Superior temporal gyrus (tissue), 1 donor: ENCODE results near the gene PSAPL1.
"Not testable (repeated sequence)": the region's sequence is repeated elsewhere in the genome, so short reads cannot be mapped to it uniquely, and the experiment has no call there.

Experiments
- DNase-seq: peaks from one replicate; pipeline ENCODE4 v3.0.0-alpha.2; 2016; ENCODE audit errors: extremely low spot score

Gene PSAPL1

GRCh38 chr4:7458477-7458876 lies 23.7 kb upstream of the PSAPL1 start:
- DNase-seq: no peak

GRCh38 chr4:7458066-7458425 lies 23.3 kb upstream of the PSAPL1 start:
- DNase-seq: no peak

GRCh38 chr4:7457201-7458065 lies 22.7 kb upstream of the PSAPL1 start:
- DNase-seq: no peak

DNA sequence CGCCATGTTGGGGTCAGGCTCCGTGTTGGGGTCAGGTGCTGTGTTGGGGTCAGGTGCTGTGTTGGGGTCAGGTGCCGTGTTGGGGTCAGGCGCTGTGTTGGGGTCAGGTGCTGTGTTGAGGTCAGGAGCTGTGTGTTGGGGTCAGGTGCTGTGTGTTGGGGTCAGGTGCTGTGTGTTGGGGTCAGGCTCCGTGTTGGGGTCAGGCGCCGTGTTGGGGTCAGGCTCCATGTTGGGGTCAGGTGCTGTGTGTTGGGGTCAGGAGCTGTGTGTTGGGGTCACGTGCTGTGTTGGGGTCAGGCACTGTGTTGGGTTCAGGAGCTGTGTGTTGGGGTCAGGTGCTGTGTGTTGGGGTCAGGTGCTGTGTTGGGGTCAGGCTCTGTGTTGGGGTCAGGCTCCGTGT lies 18.1 kb upstream of the PSAPL1 start:
- not testable (repeated sequence) for DNase-seq

- DNase-seq: no peak
These were observed 17.1 kb upstream of the PSAPL1 start for GRCh38 chr4:7451800-7452199.

- no peak for DNase-seq
These were observed 16.7 kb upstream of the PSAPL1 start for GRCh38 chr4:7451434-7451789.

- DNase-seq: no peak
These were observed 16.2 kb upstream of the PSAPL1 start for GRCh38 chr4:7450775-7451433.

DNA sequence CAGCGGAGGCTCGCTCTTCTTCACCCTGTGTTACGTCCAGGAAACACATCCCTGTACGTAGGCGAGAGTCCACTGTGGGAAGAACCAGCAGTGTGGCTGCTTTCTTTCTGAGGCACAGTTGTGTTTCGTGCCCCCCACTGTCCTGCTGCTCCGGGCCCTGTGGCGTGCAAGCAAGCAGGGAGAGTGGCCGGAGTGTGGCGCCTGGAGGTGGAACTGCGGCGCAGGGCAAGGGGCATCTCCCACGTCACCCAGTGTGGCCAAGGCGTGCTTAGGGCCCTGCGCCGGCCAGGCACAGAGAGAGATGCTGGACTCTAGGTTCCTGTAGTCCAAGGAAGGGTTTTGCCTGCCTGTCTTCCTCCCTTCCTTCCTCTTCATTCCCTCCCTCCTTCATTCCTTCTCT lies 13.3 kb upstream of the PSAPL1 start:
- no peak for DNase-seq

- no peak for DNase-seq
These were observed 12.5 kb upstream of the PSAPL1 start for GRCh38 chr4:7447236-7447635.

- no peak for DNase-seq
These were observed 10.0 kb upstream of the PSAPL1 start for GRCh38 chr4:7444731-7445130.

- no peak for DNase-seq
These were observed 9.6 kb upstream of the PSAPL1 start for GRCh38 chr4:7444314-7444713.

DNA sequence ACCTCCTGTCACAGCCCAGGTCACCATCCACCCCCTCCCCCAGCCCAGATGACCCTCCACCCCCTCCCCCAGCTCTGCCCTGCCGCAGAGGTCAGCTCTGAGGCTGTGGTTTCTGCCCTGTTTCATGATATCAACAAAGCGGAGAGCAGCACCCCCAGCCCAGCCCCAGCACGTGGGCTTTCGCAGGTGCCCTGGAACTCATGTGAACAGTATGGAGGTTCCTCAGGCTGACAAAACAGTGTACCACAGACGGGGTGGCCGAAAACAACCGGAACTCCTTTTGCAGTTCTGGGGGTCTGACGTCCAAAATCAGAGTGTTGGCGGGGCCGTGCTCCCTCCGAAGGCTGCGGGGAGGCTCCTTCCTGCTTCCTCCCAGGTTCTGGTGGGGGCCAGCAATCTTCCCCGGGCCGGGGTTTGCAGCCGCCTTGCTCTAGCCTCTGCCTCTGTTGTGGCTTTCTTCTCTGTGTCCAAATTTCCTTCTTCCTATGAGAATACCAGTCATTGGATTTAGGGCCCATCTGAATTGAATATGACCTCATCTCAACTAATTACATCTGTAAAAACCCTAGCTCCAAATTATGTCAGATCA lies 7.9 kb upstream of the PSAPL1 start:
- no peak for DNase-seq

- DNase-seq: no peak
These were observed 6.5 kb upstream of the PSAPL1 start for GRCh38 chr4:7441201-7441600.

DNA sequence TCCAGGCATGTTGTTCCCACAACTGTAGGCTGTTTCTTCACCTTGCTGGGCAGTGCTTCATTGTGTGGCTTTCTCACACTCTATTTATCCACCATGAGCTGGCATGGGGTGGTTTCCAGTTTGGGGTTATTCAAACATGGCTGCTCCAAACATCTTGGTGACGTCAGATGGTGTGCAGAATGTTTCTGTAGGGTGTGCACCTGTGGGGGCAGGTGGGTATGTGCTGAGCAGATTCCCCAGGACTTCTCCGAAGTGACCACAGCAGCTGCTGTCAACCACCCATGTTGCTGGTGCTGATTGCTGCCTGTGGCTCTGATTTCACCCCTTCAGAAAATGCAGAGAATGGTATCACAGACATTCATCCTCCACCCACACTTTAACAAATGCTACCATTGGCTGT lies 5.0 kb upstream of the PSAPL1 start:
- DNase-seq: no peak

DNA sequence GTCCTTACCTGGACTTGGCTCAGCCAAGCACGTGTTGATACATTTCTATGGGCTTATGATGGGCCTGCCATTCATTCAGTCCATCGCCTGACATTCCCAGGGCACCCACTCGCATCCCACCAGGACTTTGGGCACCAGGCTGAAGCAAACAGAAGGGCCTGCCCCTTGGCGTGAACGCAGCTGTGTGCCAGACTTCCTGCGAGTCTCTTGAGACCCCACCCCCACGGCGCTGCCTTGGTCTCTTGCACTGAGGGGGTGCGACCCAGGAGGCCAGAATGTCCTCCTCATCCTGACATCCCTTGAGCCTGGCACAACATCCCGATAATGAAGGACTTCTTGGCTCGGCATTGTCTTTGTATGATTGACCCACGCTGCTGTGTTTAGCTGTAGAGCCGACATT lies 1.5 kb upstream of the PSAPL1 start:
- no peak for DNase-seq

GRCh38 chr4:7435471-7436061 lies 836 bp upstream of the PSAPL1 start:
- no peak for DNase-seq

- DNase-seq: no peak
These were observed 477 bp downstream of the PSAPL1 start for GRCh38 chr4:7434141-7434765.

DNA sequence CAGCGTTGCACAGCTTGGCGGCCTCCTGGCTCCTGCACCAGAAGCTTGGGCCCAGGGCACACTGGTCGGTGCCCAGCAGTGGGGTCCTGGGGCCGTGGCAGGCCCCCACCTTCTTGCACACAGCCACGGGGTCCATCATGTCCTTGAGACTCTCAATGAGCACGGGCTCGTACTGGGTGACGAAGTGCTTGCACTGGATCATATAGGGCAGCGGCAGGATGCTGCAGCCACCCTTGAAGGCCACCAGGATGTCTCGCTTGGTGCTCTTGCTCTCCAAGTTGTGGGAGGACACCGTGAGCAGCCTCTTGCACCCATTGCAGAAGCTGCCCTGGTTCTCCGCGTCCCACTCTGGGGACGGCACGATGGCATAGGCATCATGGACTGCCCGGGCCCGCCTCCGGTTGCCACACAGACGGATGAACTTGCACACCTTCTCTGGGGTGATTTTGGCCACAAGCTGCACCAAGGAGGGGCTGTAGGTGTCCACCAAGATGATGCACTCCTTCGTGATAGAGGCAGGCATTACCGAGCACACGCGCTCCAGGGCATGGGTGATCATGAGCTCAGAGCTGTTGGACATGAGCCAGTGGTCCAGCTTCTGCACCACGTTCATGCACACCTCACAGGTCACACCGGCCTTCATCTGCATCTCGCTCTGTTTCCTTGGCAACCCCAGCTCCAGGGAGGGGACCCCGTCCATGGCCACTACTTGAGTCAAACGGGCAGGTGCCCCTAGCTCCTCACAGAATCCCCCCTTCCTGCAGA lies 1.2 kb downstream of the PSAPL1 start:
- DNase-seq: no peak

DNA sequence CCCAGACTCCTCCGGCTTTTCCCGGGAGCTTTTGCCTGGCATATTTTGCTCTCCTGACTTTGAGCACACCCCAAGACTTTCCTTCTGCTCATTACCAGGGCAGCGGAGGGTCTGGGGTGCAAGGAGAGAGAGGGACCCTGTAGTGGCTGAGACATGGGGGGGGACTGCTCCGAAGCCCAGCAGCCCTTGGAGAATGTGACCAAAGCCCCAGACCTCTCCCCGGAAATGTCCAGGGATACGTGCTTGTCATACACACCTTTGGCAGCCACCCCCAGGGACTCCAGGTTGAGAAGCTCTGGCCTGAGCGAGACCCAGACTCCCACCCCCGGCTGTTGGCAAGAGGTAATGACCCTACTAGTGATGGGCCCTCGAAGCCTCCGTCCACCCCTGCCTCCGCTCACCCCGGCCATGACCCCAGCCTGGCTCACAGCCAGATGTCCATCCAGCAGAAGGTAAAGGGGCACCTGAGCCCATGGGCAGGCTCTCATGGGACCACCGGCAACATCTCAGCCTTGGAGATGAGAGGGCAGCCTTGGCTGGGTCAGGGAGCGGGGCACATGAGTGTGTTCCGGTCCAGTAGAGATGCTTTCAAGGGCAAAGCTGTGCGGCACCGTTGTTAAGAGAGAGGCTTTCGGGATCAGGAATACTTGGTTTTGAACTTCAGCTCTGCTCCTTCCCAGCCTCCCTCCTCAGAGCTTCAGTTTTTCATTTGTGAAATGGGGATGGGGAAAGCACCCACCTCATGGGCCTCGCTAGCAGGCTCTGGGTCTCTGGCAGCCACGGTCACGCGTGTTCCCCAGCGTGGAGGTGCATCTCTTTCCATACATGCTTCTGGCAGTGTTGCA lies 2.0 kb downstream of the PSAPL1 start:
- DNase-seq: no peak

DNA sequence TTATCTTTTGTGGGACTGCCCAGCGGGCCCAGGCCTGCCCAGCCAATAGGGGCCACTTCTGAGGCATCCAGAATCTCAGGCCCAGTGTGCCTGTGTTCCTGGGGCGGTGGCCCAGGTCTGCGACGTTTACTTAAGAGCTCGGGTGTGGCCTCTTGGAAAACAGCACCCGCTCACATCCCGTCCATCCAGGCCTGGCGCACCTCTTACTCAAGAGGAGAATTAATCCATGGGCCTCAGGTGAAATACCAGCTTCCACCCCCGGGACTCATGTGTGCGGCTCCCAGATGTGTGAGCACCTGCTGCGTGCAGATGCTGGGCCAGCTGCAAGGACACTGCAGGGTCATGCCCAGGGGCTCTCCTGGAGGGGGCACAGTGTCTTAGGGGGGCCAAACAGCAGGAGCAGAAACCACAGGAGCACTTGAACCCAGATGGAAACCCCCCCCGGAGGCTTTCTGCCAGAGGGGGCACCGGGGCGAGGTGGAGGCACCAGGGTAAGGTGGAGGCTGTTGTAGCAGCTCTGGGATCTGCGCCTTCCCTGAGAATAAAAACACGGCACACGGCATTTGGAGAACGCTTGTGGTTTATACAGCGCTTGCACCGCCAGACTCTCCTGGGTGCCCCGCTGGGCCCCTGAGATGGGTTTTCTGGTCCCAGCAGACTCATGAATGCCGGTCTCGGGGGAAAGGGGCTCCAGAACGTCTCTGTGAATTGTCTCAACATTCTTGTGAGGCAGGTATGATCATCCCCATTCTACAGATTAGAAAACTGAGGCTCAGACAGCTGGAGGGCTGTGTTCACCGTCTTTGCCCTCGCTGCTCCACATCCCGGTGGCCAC lies 2.8 kb downstream of the PSAPL1 start:
- DNase-seq: no peak
